IMR-90 (cell line): Measurements from ENCODE around the gene FAM83G. TPM values are rescaled to one million over a fixed set of nuclear protein-coding genes. Genes with fewer than 3 reads are reported as not detected.

Source experiments
- ATAC-seq: fragments of 200-7000 bp; cut with Tn5 transposase; 2 replicates; pipeline ENCODE4 v1.9.1; 2020; ENCODE audit warnings: low read depth, mild to moderate bottlenecking, moderate library complexity
- BruUV-seq: library from RNA; stranded (reverse); fragments of 400-500 nt; replicated peaks from 2 replicates; lab custom pipeline; 2021; lab: Mats Ljungman, UMichigan
- CTCF ChIA-PET: fragments of 300-600 bp; formaldehyde crosslinking; extraction: SDS; loops from one replicate; lab custom pipeline; 2021; ENCODE audit warnings: antibody characterized with exemption; lab: Yijun Ruan, JAX
- POLR2A ChIA-PET: fragments of 300-600 bp; sonication (Branson Sonifier 250); formaldehyde crosslinking; loops from one replicate; lab custom pipeline; 2022; ENCODE audit warnings: antibody characterized with exemption; ENCODE audit not compliant: unreplicated experiment; lab: Charles Lee
- DNase-seq: peaks from one replicate; pipeline ENCODE4 v3.0.0; 2013
- H2AFZ ChIP-seq: replicated peaks from 2 replicates; pipeline ENCODE3; 2013; ENCODE audit warnings: low read length, mild to moderate bottlenecking; ENCODE audit not compliant: poor library complexity
- H2AK5ac ChIP-seq: 2 replicates; pipeline ENCODE4 v1.6.1; 2013; ENCODE audit warnings: low read depth, low read length, inconsistent platforms
- H2AK9ac ChIP-seq: replicated peaks from 2 replicates; pipeline ENCODE3; 2013; ENCODE audit warnings: mild to moderate bottlenecking, low read depth, low read length, moderate library complexity; ENCODE audit not compliant: poor library complexity
- H2BK120ac ChIP-seq: 2 replicates; pipeline ENCODE4 v1.6.1; 2013; ENCODE audit warnings: low read depth, low read length, inconsistent platforms
- H2BK15ac ChIP-seq: 3 replicates; pipeline ENCODE4 v1.6.1; 2013; ENCODE audit warnings: low read depth, low read length, inconsistent platforms
- H2BK20ac ChIP-seq: 2 replicates; pipeline ENCODE4 v1.6.1; 2013; ENCODE audit warnings: low read depth, mild to moderate bottlenecking, inconsistent platforms, low read length, moderate library complexity
- H2BK5ac ChIP-seq: 2 replicates; pipeline ENCODE4 v1.6.1; 2013; ENCODE audit warnings: mild to moderate bottlenecking, low read depth, low read length, inconsistent platforms; ENCODE audit not compliant: poor library complexity, severe bottlenecking
- H3K14ac ChIP-seq: replicated peaks from 2 replicates; pipeline ENCODE4 v1.6.1; 2013; ENCODE audit warnings: low read depth, low read length, inconsistent platforms
- H3K18ac ChIP-seq: 2 replicates; pipeline ENCODE4 v1.6.1; 2013; ENCODE audit warnings: low read depth, low read length, control low read depth
- H3K23ac ChIP-seq: 2 replicates; pipeline ENCODE4 v1.6.1; 2013; ENCODE audit warnings: low read depth, low read length, inconsistent platforms
- H3K27ac ChIP-seq: 2 replicates; pipeline ENCODE4 v1.5.1; 2013; ENCODE audit warnings: mild to moderate bottlenecking, control low read depth, low read length; ENCODE audit not compliant: insufficient read depth
- H3K27me3 ChIP-seq: 2 replicates; pipeline ENCODE4 v1.6.1; 2013; ENCODE audit warnings: low read length; ENCODE audit not compliant: control insufficient read depth, insufficient read depth
- H3K36me3 ChIP-seq: 2 replicates; pipeline ENCODE4 v1.6.1; 2013; ENCODE audit warnings: low read length, mixed read lengths; ENCODE audit not compliant: control insufficient read depth, insufficient read depth
- H3K4ac ChIP-seq: 2 replicates; pipeline ENCODE4 v1.6.1; 2013; ENCODE audit warnings: low read depth, low read length, inconsistent platforms
- H3K4me1 ChIP-seq: 2 replicates; pipeline ENCODE4 v1.6.1; 2013; ENCODE audit warnings: low read length, mixed read lengths; ENCODE audit not compliant: control insufficient read depth, insufficient read depth
- H3K4me2 ChIP-seq: 2 replicates; pipeline ENCODE4 v1.6.1; 2013; ENCODE audit warnings: low read depth, mild to moderate bottlenecking, control low read depth, low read length, moderate library complexity
- H3K4me3 ChIP-seq: 2 replicates; pipeline ENCODE4 v1.5.1; 2013; ENCODE audit warnings: low read depth, mild to moderate bottlenecking, control low read depth, low read length, moderate library complexity; ENCODE audit not compliant: insufficient read depth
- H3K56ac ChIP-seq: 2 replicates; pipeline ENCODE4 v1.6.1; 2013; ENCODE audit warnings: low read length, inconsistent platforms; ENCODE audit not compliant: insufficient read depth; ENCODE audit errors: extremely low read depth
- H3K79me1 ChIP-seq, 2 experiments: 2 replicates each; pipeline ENCODE4 v1.6.1; 2013; ENCODE audit warnings: low read length in 2 of 2, inconsistent platforms in 1 of 2, low read depth in 1 of 2
- H3K9ac ChIP-seq: 2 replicates; pipeline ENCODE4 v1.6.1; 2013; ENCODE audit warnings: low read depth, low read length, control low read depth
- H3K9me1 ChIP-seq: 2 replicates; pipeline ENCODE4 v1.6.1; 2013; ENCODE audit warnings: low read length, inconsistent platforms; ENCODE audit not compliant: insufficient read depth
- H3K9me3 ChIP-seq: 2 replicates; pipeline ENCODE4 v1.6.1; 2013; ENCODE audit warnings: low read length; ENCODE audit not compliant: control insufficient read depth, insufficient read depth
- H4K20me1 ChIP-seq: 2 replicates; pipeline ENCODE4 v1.6.1; 2013; ENCODE audit warnings: low read length, inconsistent platforms; ENCODE audit not compliant: insufficient read depth
- H4K5ac ChIP-seq: 2 replicates; pipeline ENCODE4 v1.6.1; 2013; ENCODE audit warnings: mild to moderate bottlenecking, low read depth, low read length, control low read depth
- H4K8ac ChIP-seq, 2 experiments: 2 replicates each; pipeline ENCODE4 v1.6.1; 2013; ENCODE audit warnings: low read depth in 2 of 2, low read length in 2 of 2, control low read depth in 1 of 2, inconsistent platforms in 1 of 2
- H4K91ac ChIP-seq: 2 replicates; pipeline ENCODE4 v1.6.1; 2013; ENCODE audit warnings: low read depth, low read length, inconsistent platforms; ENCODE audit not compliant: insufficient read depth
- ELK1 ChIP-seq: fragments of 150-350 bp; IDR thresholded peaks from 2 replicates; pipeline ENCODE4 v1.6.1; 2016; ENCODE audit warnings: low read depth, mild to moderate bottlenecking, low read length, moderate library complexity, borderline replicate concordance
- MAZ ChIP-seq: IDR thresholded peaks from 2 replicates; pipeline ENCODE4 v1.6.1; 2012; ENCODE audit warnings: low read depth, mild to moderate bottlenecking, low read length, improper control_type of control experiment, moderate library complexity, borderline replicate concordance
- RAD21 ChIP-seq: IDR thresholded peaks from 2 replicates; pipeline ENCODE4 v1.6.1; 2012; ENCODE audit warnings: low read length, improper control_type of control experiment
- WGBS, 2 experiments: methylation state at CpG; one replicate each; pipeline versions ENCODE4 v1.1.5 to v1.1.7; 2013; ENCODE audit warnings: missing lambda C conversion rate in 2 of 2; ENCODE audit not compliant: insufficient read length in 1 of 2; ENCODE audit errors: extremely low coverage in 2 of 2; 5-methylcytosine and 5-hydroxymethylcytosine counted together
- dilution Hi-C: fragments of 300-500 bp; cut with HindIII; formaldehyde crosslinking; loops from one replicate; pipeline ENCODE4 v1.14.3; 2018; ENCODE audit warnings: low sequenced_read_pairs; ENCODE audit not compliant: unreplicated experiment
- in situ Hi-C: fragments of 300-500 bp; cut with MboI; formaldehyde crosslinking; loops from 3 replicates; pipeline ENCODE4 v1.14.3; 2019; ENCODE audit warnings: low sequenced_read_pairs, inconsistent platforms, mixed read lengths
- intact Hi-C: fragments of 100-400 bp; cut with micrococcal nuclease; formaldehyde crosslinking; loops from 2 replicates; pipeline ENCODE4 v1.10.0; 2022
- polyA plus RNA-seq, 3 experiments: library from polyadenylated mRNA; depleted of rRNA; stranded (reverse); fragments of >200 nt; gene quantifications; 2 replicates each; pipeline ENCODE4 v1.2.3, GENCODE V29; 2012; ENCODE audit warnings: low replicate concordance in 1 of 3
- total RNA-seq: library from RNA; depleted of rRNA; stranded (reverse); fragments of >200 nt; gene quantifications from 2 replicates; pipeline ENCODE4 v1.2.3, GENCODE V29; 2012

Gene FAM83G
- total and polyA plus RNA-seq, 2 of the 4 experiments (the other 2 are of a cell fraction), result 9.5 to 12.6 TPM

GRCh38 chr17:18937981-18938691 is 66.4 kb downstream of the FAM83G start:
- no peaks in the 10 kb centered on the region for H3K9me1 ChIP-seq
- DNase-seq (peak; percentile 12), ATAC-seq (peak; percentile 24; the same call in 1 of the 2 replicates)
- H3K4me3 ChIP-seq, result no peak overlapping the region
- H2BK5ac ChIP-seq, result no peak overlapping the region
- H3K4ac ChIP-seq, result no peak overlapping the region
- H3K9me3 ChIP-seq, result no peaks in the 10 kb centered on the region
- dilution Hi-C loops, result no loop called here
- H2AFZ ChIP-seq, result no peak overlapping the region
- H3K27ac ChIP-seq, result no peak overlapping the region
- H3K4me1 ChIP-seq, result no peaks in the 10 kb centered on the region
- no peak overlapping the region for H2AK9ac ChIP-seq
- CTCF ChIA-PET, result no interaction called here
- no TSS peak for BruUV-seq
- in situ Hi-C loops, result no loop called here
- no peak overlapping the region for H2BK15ac ChIP-seq
- no peak overlapping the region for H3K56ac ChIP-seq
- no peak overlapping the region for H4K91ac ChIP-seq
- H4K20me1 ChIP-seq, result no peaks in the 10 kb centered on the region
- H2BK120ac ChIP-seq, result no peak overlapping the region
- H3K14ac ChIP-seq, result no peak overlapping the region
- H3K23ac ChIP-seq, result no peak overlapping the region
- no peak overlapping the region for H2AK5ac ChIP-seq
- H3K9ac ChIP-seq, result no peak overlapping the region
- no peak overlapping the region for H2BK20ac ChIP-seq
- no peak for TF ChIP-seq MAZ
- no peak for TF ChIP-seq ELK1
- TF ChIP-seq RAD21, result no peak
- H3K27me3 ChIP-seq, result peaks cover 2% of the 10 kb centered on the region
- H3K79me1 ChIP-seq, result no peaks in the 10 kb centered on the region
- no CpG with 5 or more reads among the region's 8 CpGs for WGBS, 2 experiments
- H4K5ac ChIP-seq, result no peak overlapping the region
- H3K36me3 ChIP-seq, result no peaks in the 10 kb centered on the region
- no peak overlapping the region for H3K18ac ChIP-seq
- POLR2A ChIA-PET, result no interaction called here
- intact Hi-C loops, result loop anchor here (5.0 kb wide), 1 partner anchor 81 kb away; the partner anchor contains the start of gene PRPSAP2
- no peak overlapping the region for H4K8ac ChIP-seq
- no peak overlapping the region for H3K4me2 ChIP-seq
